K562 (cell line): ENCODE measurements around the gene PARD3B.

Experiments
- FOS ChIP-seq: IDR thresholded peaks from 3 replicates; pipeline ENCODE4 v1.6.1; 2011; ENCODE audit not compliant: insufficient read length; ENCODE audit errors: extremely low read depth
- MTA1 ChIP-seq: fragments of 450-650 bp; IDR thresholded peaks from 2 replicates; pipeline ENCODE4 v1.6.1; 2017; ENCODE audit warnings: borderline replicate concordance
- NR2C1 ChIP-seq, 2 experiments: fragments of 450-650 bp; IDR thresholded peaks; 2 replicates each; pipeline ENCODE4 v1.6.1; 2017; ENCODE audit warnings: mild to moderate bottlenecking in 2 of 2, antibody characterized with exemption in 1 of 2, inconsistent platforms in 1 of 2, missing compliant biosample characterization in 1 of 2, missing genetic modification characterization in 1 of 2
- TF ChIP-seq, protein P1 (sequence below): sonication (generic); formaldehyde crosslinking; IDR thresholded peaks from 2 replicates; pipeline ENCODE4 v1.8.0; 2022; ENCODE audit warnings: missing genetic modification reagents, mild to moderate bottlenecking, moderate library complexity, borderline replicate concordance

DNA sequence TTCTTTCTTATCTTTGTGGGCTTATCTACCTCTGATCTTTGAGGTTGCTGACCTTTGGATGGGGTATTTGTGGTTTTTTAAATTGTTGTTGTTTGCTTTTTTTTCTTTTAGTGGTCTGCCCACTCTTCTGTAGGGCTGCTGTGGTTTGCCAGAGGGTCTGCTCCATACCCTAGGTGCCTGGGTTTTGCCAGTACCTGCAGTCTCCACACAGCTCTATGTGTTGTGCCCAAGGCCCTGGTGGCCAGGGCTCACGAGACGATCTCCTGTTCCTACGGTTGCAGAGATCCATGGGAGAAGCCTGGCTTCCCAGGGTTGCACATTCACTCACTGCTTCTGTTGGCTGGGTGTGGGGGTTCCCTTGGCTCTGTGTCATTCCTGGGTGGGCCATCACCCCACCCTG lies 87.1 kb downstream of the PARD3B start:
- TF ChIP-seq FOS (no peak), NR2C1 (IDR thresholded peaks at IDR 0.05) (no peak), NR2C1 (tag; IDR thresholded peaks at IDR 0.05) (no peak), MTA1 (no peak)
- TF ChIP-seq, protein P1, sequence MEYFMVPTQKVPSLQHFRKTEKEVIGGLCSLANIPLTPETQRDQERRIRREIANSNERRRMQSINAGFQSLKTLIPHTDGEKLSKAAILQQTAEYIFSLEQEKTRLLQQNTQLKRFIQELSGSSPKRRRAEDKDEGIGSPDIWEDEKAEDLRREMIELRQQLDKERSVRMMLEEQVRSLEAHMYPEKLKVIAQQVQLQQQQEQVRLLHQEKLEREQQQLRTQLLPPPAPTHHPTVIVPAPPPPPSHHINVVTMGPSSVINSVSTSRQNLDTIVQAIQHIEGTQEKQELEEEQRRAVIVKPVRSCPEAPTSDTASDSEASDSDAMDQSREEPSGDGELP (CRISPR knock-in tag), result no peak
